NCI-H69 (cell line): Measurements from ENCODE around the gene DPP3.
"Not testable (repeated sequence)": the region's sequence is repeated elsewhere in the genome, so short reads cannot be mapped to it uniquely, and the experiment has no call there.

Source experiments
- DNase-seq: peaks from one replicate; lab custom pipeline; 2025; lab: John Stamatoyannopoulos, UW

The DPP3 gene, protein sequence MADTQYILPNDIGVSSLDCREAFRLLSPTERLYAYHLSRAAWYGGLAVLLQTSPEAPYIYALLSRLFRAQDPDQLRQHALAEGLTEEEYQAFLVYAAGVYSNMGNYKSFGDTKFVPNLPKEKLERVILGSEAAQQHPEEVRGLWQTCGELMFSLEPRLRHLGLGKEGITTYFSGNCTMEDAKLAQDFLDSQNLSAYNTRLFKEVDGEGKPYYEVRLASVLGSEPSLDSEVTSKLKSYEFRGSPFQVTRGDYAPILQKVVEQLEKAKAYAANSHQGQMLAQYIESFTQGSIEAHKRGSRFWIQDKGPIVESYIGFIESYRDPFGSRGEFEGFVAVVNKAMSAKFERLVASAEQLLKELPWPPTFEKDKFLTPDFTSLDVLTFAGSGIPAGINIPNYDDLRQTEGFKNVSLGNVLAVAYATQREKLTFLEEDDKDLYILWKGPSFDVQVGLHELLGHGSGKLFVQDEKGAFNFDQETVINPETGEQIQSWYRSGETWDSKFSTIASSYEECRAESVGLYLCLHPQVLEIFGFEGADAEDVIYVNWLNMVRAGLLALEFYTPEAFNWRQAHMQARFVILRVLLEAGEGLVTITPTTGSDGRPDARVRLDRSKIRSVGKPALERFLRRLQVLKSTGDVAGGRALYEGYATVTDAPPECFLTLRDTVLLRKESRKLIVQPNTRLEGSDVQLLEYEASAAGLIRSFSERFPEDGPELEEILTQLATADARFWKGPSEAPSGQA

DNA sequence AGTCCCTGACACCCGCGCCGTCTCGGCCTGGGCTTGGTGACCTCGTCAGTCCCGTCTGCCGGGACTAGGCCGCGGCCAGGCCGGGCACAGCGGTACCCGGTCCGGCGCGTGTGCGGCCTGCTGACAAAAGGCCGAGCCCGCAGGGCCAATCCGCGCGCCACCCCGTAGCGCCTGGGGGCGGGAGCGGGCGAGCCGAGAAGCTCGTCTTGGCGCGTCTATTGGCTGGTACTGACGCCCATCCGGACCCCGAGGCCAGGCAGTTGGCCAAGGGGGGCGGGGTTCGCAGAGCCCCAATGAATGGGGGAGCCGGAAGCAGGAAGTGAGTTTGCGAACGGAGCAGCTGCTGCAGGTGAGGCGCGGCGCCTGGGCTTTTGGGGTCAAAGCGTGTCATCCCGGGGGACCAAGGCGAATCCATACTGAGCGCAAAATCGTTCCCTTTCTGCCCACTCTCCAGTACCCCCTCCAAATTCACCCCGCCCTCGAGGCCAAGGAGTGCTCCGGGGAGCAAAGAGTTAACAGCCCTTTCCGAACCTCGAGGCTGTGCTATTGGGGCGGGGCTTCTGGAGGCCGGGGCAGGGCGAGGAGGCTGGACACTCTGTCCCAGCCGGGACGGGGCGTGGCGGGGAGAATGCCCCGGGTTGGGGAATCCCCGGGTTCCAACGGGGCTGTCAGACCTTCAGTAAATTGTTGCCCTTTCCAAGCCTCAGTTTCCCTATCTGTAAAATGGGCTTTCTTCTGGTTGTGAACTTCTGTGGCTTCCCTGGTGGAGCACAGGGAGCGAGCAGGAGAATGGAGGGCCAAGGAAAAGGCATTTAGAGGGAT lies at the start of gene DPP3:
Gene DPP3, plus strand, starts transcription at position 318 of the 822 bp plus-strand sequence. CDS start 1,767 bp downstream, outside the sequence.
- DNase-seq: peak; percentile 99

GRCh38 chr11:66431287-66431686 lies 48.9 kb upstream of the DPP3 start:
- not testable (repeated sequence) for DNase-seq

DNA sequence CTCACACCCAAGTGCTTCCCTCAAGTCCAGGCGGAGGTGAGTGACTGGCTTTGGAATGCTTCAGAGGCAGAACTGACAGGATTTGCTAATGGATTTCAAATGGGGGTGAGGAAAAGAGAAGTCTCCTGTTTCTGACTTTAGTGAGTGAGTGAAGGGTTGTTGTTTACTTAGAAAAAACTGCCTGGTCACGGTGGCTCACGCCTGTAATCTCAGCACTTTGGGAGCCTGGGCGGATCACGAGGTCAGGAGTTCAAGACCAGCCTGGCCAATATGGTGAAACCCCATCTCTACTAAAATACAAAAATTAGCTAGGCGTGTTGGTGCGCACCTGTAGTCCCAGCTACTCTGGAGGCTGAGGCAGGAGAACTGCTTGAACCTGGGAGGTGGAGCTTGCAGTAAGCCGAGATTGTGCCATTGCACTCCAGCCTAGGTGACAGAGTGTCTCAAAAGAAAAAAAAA lies 48.3 kb upstream of the DPP3 start:
- DNase-seq: not testable (repeated sequence)

DNA sequence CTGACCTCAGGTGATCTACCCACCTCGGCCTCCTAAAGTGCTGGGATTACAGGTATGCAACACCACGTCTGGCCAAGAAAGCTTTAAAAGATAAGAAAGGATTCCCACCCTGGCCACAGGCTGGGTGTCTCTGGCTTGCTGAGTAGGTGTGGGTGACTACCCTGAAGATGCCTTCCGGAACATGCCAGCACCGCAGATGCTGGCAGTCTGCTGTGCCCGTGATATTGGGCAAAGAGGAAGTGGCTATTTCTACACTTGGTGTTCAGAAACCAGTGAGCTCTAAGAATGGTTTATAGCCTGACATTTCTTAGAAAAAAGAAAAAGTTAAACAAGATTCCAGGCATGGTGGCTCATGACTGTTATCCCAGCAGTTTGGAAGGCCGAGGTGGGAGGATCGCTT lies 47.6 kb upstream of the DPP3 start:
- DNase-seq: no peak

GRCh38 chr11:66437979-66438503 lies 42.2 kb upstream of the DPP3 start:
- no peak for DNase-seq

DNA sequence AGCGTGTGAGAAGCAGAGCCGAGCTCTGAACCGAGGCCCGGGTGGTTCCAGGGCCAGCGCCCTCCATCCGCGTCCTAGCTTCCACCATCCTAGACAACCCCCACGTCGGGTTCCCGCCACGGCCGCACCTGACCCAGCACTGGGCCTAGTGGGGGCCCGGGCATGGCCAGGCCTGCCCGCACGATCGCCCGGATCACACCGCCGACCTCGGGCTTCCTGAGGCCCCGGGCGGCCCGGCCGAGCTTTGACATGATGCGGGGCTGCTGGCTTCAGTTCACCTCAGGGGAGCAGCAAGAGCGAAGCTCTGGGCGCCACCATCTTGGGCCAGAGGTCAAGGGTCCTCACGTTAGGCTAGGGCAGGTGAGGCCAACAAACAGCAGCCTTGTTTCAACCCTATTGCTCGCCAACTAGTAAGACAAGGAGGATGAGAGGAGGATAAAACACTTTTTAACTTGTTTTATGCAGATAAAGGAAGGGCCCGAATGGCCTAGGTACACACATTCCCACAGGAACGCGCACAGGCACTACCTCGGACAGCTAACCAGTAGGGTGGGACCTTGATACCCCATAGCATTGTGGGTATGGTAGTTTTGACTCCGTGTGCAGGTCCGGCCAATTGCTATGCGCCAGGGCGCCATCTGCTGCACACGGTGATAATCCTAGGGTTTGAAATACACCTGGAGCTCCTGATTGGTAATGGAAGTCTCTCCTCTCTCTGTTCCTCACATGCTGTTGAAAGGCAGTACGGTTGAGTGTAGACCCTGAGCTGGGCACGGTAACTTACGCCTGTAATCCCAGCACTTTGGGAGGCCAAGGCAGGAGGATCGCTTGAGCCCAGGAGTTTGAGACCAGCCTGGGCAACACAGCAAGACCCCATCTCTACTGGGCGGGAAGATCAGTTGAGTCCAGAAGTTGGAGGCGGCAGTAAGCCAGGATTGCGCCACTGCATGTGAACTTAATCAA lies 41.4 kb upstream of the DPP3 start, which contains the start of gene MRPL11:
Gene MRPL11, minus strand, starts transcription at position 345 of the 963 bp plus-strand sequence. Its CDS starts 94 bp downstream, at position 251.
- DNase-seq: peak; percentile 98

GRCh38 chr11:66440101-66440939 lies 39.9 kb upstream of the DPP3 start:
- peak; percentile 76 for DNase-seq

GRCh38 chr11:66440940-66441282 lies 39.3 kb upstream of the DPP3 start:
- not testable (repeated sequence) for DNase-seq

- no peak for DNase-seq
Measured at GRCh38 chr11:66443602-66444001, 36.6 kb upstream of the DPP3 start.

DNA sequence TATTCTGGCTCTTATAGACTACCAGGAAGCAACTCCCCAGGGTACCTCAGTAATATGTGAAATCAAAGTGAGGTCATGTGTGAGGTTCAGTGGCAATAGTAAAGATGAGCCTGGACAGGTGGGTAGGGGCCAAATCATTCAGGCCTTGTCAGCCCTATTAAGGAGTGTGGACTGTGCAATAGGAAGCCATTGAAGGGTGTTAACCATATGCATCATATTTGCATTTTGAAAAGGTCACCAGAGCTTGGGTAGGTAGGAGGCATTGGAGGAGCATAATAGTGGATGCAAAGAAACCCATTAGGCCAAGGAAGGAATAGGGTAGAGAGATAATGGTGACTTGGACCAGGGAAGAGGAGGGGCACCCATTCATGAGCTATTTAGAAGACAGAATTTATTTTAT lies 33.2 kb upstream of the DPP3 start:
- peak; percentile 69 for DNase-seq

DNA sequence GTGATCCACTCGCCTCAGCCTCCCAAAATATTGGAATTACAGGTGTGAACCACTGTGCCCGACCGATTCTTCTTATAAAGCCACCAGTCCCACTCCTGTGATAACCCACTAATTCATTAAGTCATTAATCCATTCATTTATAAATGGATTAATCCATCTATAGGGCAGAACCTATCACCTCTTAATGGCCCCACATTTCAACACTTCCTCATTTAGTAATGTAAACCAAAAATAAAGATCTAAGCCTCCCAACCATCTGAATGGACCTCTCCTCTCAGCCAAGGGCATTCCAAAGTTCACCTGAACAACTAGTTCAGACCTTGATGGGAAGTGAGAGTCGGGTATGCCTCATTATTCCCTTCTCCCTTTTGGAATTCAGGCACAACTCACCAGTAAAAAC lies 31.7 kb upstream of the DPP3 start:
- no peak for DNase-seq

- no peak for DNase-seq
Measured at GRCh38 chr11:66450560-66450959, 29.7 kb upstream of the DPP3 start.

GRCh38 chr11:66451663-66452062 lies 28.6 kb upstream of the DPP3 start:
- no peak for DNase-seq

DNA sequence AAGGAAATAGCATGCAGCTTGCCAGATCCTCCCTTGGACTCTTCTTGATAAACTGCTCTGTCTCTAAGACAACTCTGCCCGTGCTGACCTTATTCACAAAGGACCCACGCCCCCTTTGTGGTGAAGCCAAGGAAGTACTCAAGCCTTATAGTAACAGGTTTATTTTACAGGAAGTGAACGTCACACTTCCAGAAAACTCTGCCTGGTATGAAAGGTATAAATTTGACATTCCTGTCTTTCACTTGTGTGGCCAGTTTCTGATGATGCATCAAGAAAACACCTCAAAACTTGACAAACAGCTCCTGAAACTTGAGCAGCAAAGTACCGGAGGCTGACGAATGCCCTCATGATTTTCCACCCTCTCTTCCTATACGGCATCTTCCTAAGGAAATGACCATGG lies 26.0 kb upstream of the DPP3 start:
- peak; percentile 17 for DNase-seq

- no peak for DNase-seq
Measured at GRCh38 chr11:66454828-66455227, 25.4 kb upstream of the DPP3 start.

- no peak for DNase-seq
Measured at GRCh38 chr11:66457826-66458225, 22.4 kb upstream of the DPP3 start.

GRCh38 chr11:66459138-66459778 lies 21.0 kb upstream of the DPP3 start:
- DNase-seq: no peak

DNA sequence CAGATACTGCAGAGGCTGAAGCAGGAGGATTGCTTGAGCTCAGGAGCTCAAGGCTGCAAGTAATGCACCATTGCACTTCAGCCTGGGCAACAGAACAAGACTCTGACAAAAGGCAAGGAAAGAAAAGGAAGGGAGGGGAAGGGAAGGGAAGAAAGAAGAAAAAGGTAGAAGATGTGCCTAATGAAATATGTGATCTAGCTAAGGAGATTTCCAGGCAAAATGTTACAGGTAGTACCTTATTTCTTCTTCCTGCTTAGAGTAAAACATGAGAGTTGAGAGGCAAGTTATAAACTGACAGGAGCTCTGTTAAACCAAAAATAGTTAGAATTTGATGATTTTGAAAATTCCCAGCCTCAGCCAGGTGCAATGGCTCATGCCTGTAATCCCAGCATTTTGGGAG lies 18.2 kb upstream of the DPP3 start:
- no peak for DNase-seq

- DNase-seq: no peak
Measured at GRCh38 chr11:66462911-66463310, 17.3 kb upstream of the DPP3 start.
